Hematopoietic multipotent progenitor cell treated with erythropoietin and hydrocortisone succinate and interleukin-3 and kit ligand, for 6 days (in vitro differentiated cells): ENCODE results near the gene BATF2.
"Not testable (repeated sequence)": the region's sequence is repeated elsewhere in the genome, so short reads cannot be mapped to it uniquely, and the experiment has no call there.

ENCODE experiments used
- DNase-seq: peaks from one replicate; pipeline ENCODE4 v3.0.0-alpha.2; 2015

Gene BATF2

DNA sequence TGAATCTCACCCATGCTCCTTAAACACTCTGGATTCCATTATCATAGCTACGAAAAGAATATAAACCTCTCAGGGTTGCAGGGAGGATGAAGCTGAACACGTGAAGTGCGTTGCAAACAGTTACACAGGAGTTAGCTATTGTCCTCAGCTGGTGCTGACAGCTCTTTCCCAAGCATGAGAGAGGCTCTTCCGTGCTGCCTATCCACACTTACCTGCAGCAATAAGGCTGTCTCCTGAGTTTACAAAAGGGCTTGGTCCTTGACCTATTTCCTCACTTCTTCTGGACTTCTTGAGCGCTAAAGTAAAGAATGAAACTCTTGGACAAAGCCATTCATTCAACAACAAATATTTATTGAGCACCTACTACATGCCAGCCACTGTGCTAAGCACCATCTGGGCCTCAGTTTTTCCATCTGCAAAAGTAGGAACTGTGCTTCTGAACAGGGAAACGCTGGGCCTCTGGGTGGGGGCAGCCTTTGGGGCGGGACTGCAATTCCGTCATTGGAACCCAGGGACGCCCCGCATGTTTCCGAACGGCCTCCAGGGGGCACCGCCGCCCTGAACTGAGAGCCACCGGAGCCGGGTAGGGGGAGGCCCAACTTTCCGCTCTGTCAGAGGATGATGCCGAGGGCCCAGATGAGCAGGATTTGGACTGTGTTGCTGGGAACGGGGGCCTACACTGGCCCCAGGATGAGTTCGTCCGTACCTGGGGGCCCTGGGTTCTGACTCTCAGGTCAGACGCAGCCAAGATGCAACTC lies 16.5 kb upstream of the BATF2 start:
- peak; percentile 96 for DNase-seq

- no peak for DNase-seq
These were observed 12.1 kb upstream of the BATF2 start for GRCh38 chr11:65008873-65009272.

DNA sequence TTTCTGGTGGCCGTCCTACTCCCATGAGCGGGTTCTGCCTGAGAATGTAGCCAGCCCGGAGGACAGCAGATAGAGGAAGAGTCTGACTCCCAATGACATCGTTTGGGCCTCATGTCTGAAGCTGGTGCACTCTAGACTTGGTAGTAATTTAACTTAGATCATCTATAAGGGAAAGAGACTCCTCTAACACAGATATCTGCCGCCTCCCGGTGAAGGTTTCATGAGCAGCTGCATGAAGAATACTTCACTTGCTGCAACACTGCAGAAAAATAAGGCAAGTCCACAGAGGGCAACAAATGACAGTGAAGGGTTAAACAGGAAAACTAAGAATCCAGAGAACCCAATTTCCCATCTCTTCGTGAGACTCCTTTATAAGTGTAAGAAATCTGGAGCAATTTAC lies 11.2 kb upstream of the BATF2 start:
- no peak for DNase-seq

GRCh38 chr11:65003968-65004367 lies 7.2 kb upstream of the BATF2 start:
- not testable (repeated sequence) for DNase-seq

DNA sequence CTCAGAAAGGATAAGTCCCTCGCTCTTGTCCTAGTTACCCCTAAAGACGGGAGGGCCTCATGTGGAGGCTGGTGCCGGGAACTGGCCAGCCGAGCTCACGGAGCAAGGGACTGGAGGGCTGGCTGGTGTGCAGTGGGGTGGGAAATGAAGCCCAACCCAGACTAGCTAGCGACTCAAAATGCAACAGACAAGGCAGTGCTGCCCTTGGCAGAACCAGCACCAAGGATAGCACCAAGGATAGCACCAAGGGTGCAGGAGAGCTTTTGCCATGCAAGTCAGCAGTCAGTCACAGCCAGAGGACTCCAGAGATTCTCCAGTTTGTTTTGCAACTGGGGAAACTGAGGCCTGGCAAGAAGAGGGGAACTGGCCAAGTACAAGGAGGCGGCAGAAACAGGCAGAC lies 6.5 kb upstream of the BATF2 start:
- DNase-seq = peak; percentile 30

DNA sequence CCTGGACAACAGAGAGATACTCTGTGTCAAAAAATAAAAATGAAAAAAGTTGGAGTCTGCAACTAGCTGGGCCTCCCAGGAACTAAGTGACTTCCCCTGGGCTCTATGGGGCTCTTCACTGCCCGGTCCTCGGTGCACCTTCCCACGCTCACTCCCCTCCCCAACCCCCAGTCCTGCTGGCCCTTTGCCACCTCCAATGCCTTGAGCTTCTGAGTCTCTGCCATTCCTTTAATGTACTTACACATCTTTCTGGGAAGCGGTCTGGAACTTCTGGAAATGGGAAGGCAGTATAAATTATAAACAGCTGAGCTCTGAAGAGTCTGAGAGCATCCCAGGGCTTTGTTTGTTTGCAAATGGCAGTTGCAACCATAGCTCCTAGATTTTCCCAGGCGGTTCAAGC lies 5.9 kb upstream of the BATF2 start:
- no peak for DNase-seq

DNA sequence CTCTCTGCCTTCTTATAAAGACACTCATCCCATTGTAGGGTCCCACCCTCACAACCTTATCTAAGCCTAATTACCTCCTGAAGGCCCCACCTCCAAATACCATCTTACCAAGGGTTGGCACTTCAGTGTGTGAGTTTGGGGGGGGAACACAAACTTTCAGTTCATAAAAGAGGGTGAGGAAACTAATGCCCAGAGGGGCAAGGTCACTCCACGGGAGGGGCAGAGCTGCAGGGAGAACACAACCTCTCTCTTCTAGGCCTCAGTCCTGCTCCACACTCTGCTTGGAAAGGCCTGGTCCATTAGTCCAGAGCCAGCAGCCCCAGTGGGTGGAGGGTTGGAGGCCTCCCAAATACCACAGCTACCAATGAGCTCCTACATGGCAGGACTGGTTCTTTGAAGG lies 2.7 kb upstream of the BATF2 start:
- DNase-seq = no peak

GRCh38 chr11:64998690-64999431 lies 2.1 kb upstream of the BATF2 start:
- DNase-seq = no peak

DNA sequence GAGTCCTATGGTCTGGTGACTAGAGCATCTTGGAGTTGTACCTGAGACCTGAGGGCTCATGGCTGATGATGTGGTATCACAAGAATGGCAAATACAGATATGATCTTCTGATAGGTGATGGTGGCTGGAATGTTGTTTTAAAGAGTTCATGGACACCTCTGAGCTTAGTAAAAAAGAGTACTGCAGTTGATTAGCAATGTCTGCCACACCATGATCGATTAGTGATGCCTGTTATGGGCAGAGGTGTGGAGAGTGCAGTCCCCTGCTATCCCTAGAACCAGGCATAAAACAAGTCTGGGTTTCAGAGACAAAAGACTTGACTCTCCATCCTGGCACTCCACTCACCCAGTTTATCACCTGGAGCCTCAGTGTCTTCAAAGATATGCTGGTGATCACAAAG lies 1.4 kb upstream of the BATF2 start:
- no peak for DNase-seq

DNA sequence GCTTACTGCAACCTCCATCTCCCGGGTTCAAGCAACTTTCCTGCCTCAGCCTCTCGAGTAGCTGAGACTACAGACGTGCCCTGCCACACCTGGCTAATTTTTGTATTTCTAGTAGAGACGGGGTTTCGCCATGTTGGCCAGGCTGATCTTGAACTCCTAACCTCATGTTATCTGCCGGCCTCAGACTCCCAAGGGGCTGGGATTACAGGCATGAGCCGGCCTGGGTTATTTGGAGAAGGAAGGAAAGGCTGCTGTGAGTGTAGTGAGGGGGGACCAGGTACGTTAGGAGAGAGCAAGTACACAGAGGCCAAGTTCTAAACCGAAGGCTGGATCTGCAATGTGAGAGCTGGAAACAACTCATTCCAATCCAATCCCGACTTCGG lies 453 bp downstream of the BATF2 start:
- DNase-seq = no peak

GRCh38 chr11:64994318-64994717 lies 2.5 kb downstream of the BATF2 start:
- no peak for DNase-seq

- DNase-seq = peak; percentile 19
These were observed 6.4 kb downstream of the BATF2 start for GRCh38 chr11:64990222-64990923.

- no peak for DNase-seq
These were observed 7.4 kb downstream of the BATF2 start for GRCh38 chr11:64989416-64989815.

DNA sequence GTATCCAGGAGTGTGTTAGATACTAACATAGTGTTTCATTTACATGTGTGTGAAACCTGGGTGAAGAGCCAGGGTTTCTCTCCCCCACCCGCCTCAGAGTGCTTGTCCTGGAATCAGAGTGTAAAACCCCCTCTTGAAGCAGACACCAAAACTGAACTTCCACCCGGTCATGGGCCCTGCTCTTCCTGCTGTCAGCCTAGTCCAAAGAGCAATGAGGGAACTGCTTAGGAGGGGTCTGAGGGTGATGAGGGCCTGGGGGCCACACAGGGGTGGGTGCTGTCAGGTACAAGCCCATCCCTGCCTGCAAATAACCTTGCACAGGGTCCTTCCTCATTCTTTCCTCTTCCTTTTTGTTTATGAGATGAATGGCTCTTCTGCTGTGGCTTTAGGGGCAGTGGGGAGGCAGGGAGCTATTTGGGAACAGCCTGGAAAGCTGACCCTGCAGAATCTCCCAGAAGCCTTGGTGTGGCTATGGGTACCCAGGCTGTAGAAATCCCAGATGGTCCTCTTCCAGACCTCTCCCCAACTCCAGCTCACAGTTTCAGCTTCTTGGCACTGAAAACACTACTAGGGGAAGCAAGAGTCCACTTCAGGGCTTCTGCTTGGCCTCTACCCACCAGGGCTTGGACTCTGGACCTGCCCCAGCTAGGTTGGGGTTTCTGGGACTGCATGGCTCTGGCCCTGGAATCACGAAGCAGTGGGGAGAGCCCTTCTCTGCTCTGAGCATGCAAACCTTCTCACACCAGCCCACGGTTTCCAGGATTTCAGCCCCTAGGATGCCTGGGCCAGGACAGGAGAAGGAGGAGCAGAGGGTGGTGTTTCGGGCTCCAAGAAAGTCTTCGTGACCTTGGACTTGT lies 8.5 kb downstream of the BATF2 start:
- DNase-seq = no peak

GRCh38 chr11:64983339-64983738 lies 13.4 kb downstream of the BATF2 start:
- not testable (repeated sequence) for DNase-seq

- no peak for DNase-seq
These were observed 20.1 kb downstream of the BATF2 start for GRCh38 chr11:64976651-64977050.

GRCh38 chr11:64974124-64974523 lies 22.6 kb downstream of the BATF2 start:
- DNase-seq = no peak

DNA sequence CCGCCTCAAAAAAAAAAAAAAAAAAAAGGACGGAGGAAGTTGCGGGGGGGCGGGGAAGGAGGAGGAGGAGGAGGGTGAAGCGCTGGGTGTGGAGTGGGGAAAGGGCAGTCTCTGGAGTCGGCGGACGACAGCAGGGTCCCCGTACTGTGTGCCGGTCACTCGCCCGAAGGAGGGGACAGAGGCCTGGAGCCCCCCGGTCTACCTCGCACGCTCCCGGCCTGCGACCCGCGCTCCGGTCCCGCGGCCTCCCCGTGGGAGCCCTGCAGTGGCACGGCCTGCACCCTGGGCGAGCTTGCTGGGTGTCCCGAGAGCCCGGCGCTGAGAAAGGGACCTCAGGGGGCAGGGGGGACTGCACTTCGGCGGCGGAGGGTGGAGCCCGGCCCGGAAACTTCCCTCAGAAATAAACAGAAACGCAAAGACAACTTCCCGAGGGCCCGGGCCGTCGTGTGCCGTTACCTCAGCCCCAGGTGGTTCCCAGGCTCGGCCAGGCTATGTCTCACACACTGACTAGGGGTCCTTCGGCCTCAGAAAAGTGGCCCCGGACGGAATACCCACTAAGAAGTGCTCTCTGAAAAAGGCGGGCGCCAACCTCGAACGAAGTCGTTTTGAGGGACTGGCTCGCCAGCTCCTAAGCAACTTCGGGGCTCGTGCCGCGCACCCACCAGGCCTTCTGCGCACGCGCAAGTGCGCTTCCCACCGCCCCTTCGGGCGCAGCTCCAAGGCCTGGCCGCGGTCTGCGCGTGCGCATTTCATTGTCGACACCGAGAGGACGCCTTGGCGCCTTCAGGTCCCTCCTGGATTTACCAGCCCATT lies 25.1 kb downstream of the BATF2 start, which contains the start of gene MAJIN:
TSS of gene MAJIN (minus strand) at position 688 of the 813 bp plus-strand sequence. CDS start 12,703 bp downstream, outside the sequence.
- DNase-seq = peak; percentile 89

- no peak for DNase-seq
These were observed 26.0 kb downstream of the BATF2 start for GRCh38 chr11:64970731-64971151.

GRCh38 chr11:64969209-64969608 lies 27.6 kb downstream of the BATF2 start:
- DNase-seq = no peak

DNA sequence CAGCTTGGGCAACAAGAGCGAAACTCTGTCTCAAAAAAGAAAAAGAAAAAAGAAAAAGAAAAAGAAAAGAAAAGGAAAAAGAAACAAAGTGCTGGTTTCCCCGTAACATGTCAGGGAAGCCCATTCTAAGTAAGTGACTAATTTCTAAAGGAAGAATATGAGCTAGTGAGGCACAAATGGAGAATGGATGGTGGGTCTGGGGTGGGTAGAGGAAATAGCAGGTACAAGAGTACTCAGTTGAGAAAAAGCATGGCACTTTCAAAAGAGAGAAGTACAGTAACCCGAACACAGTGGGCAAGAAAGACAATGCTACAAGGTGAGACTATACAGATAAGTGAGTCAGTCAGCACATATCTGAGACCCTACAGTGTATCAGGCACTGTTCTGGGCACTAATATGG lies 29.4 kb downstream of the BATF2 start:
- no peak for DNase-seq
